KMS-11 (cell line): ENCODE measurements around the gene TEDDM1.

ENCODE experiments used
- H2AFZ ChIP-seq: fragments of 200-600 bp; sonication (generic); 2 replicates; pipeline ENCODE4 v1.6.1; 2016; ENCODE audit warnings: antibody characterized with exemption, mixed run types, low read depth
- H3K27ac ChIP-seq: fragments of 200-600 bp; sonication (generic); 2 replicates; pipeline ENCODE4 v1.6.1; 2016; ENCODE audit warnings: mild to moderate bottlenecking, mixed run types
- H3K27me3 ChIP-seq: fragments of 200-600 bp; sonication (generic); 2 replicates; pipeline ENCODE4 v1.6.1; 2017; ENCODE audit warnings: mild to moderate bottlenecking, low read depth, mixed run types, moderate library complexity; ENCODE audit not compliant: insufficient read depth
- H3K36me3 ChIP-seq: fragments of 200-600 bp; sonication (generic); 2 replicates; pipeline ENCODE4 v1.6.1; 2017; ENCODE audit warnings: mild to moderate bottlenecking, mixed run types; ENCODE audit not compliant: insufficient read depth
- H3K4me1 ChIP-seq: fragments of 200-600 bp; sonication (generic); 2 replicates; pipeline ENCODE4 v1.6.1; 2016; ENCODE audit warnings: mild to moderate bottlenecking, low read depth, mixed run types; ENCODE audit not compliant: poor library complexity, severe bottlenecking
- H3K4me2 ChIP-seq: fragments of 200-600 bp; sonication (generic); 2 replicates; pipeline ENCODE4 v1.7.0; 2016; ENCODE audit warnings: mild to moderate bottlenecking, mixed run types
- H3K4me3 ChIP-seq: fragments of 200-600 bp; sonication (generic); IDR thresholded peaks from 2 replicates; pipeline ENCODE4 v1.6.1; 2017; ENCODE audit warnings: low read depth, low read length, mixed read lengths; ENCODE audit not compliant: insufficient read depth
- H3K79me2 ChIP-seq: fragments of 200-600 bp; sonication (generic); 2 replicates; pipeline ENCODE4 v1.6.1; 2016; ENCODE audit warnings: low read depth, mixed run types; ENCODE audit not compliant: insufficient read depth
- H3K9ac ChIP-seq: fragments of 200-600 bp; sonication (generic); 2 replicates; pipeline ENCODE4 v1.6.1; 2016; ENCODE audit warnings: mild to moderate bottlenecking, mixed run types
- H4K20me1 ChIP-seq: fragments of 200-600 bp; sonication (generic); 2 replicates; pipeline ENCODE4 v1.6.1; 2016; ENCODE audit warnings: mild to moderate bottlenecking, mixed run types; ENCODE audit not compliant: insufficient read depth
- CTCF ChIP-seq: fragments of 200-600 bp; sonication (generic); conservative IDR thresholded peaks from 2 replicates; pipeline ENCODE4 v1.6.1; 2017; ENCODE audit warnings: low read depth, mild to moderate bottlenecking, antibody characterized with exemption, low read length, moderate library complexity, mixed read lengths

Gene TEDDM1

GRCh38 chr1:182406012-182406411, 5.5 kb upstream of the TEDDM1 start:
- no peaks in the 10 kb centered on the region for H3K4me1 ChIP-seq
- no peak overlapping the region for H3K27ac ChIP-seq
- H3K4me3 ChIP-seq: no peak overlapping the region
- H3K9ac ChIP-seq: no peak overlapping the region
- H3K36me3 ChIP-seq: no peaks in the 10 kb centered on the region
- no peaks in the 10 kb centered on the region for H3K79me2 ChIP-seq
- H3K4me2 ChIP-seq: no peak overlapping the region
- no peak for TF ChIP-seq CTCF
- no peaks in the 10 kb centered on the region for H4K20me1 ChIP-seq
- H3K27me3 ChIP-seq: no peaks in the 10 kb centered on the region
- H2AFZ ChIP-seq: no peak overlapping the region

GRCh38 chr1:182405578-182405977, 5.1 kb upstream of the TEDDM1 start:
- Histone ChIP-seq H3K4me2 (no peak overlapping the region), H3K27ac (no peak overlapping the region), H2AFZ (no peak overlapping the region), H3K36me3 (no peaks in the 10 kb centered on the region), H3K9ac (no peak overlapping the region), H4K20me1 (no peaks in the 10 kb centered on the region), H3K4me1 (no peaks in the 10 kb centered on the region), H3K79me2 (no peaks in the 10 kb centered on the region), H3K4me3 (no peak overlapping the region), H3K27me3 (no peaks in the 10 kb centered on the region)
- TF ChIP-seq CTCF: no peak

GRCh38 chr1:182404781-182405180, 4.3 kb upstream of the TEDDM1 start:
- H2AFZ ChIP-seq: no peak overlapping the region
- no peak overlapping the region for H3K4me2 ChIP-seq
- peak; percentile 40; the same call in 1 of the 2 replicates for TF ChIP-seq CTCF
- no peak overlapping the region for H3K9ac ChIP-seq
- H3K4me3 ChIP-seq: no peak overlapping the region
- H3K27ac ChIP-seq: no peak overlapping the region
- no peaks in the 10 kb centered on the region for H3K36me3 ChIP-seq
- H3K4me1 ChIP-seq: no peaks in the 10 kb centered on the region
- H3K27me3 ChIP-seq: no peaks in the 10 kb centered on the region
- no peaks in the 10 kb centered on the region for H3K79me2 ChIP-seq
- no peaks in the 10 kb centered on the region for H4K20me1 ChIP-seq

- Histone ChIP-seq H3K4me1 (no peaks in the 10 kb centered on the region), H3K36me3 (no peaks in the 10 kb centered on the region), H4K20me1 (no peaks in the 10 kb centered on the region), H3K79me2 (no peaks in the 10 kb centered on the region), H3K27ac (no peak overlapping the region), H3K4me2 (no peak overlapping the region), H3K9ac (no peak overlapping the region), H2AFZ (no peak overlapping the region), H3K27me3 (no peaks in the 10 kb centered on the region), H3K4me3 (no peak overlapping the region)
- TF ChIP-seq CTCF: no peak
Measured at GRCh38 chr1:182397653-182398393, 2.6 kb downstream of the TEDDM1 start.
